ENCODE data around the gene OSBPL1A. TPM values are rescaled to one million over a fixed set of nuclear protein-coding genes. Genes with fewer than 3 reads are reported as not detected.

The OSBPL1A gene
- total RNA-seq, 1 experiment from 2014 or later: 53.1 TPM

GRCh38 chr18:24170360-24170759, 227.3 kb downstream of the OSBPL1A start:
- ATAC-seq: no peak
- peak overlapping the region; percentile 26; the same call in 1 of the 2 replicates for H3K27ac Mint-ChIP-seq
- no peaks in the 10 kb centered on the region for H3K27me3 Mint-ChIP-seq (ENCODE audit: low read depth)
- no peak for DNase-seq (ENCODE audit: low spot score)
- H3K4me1 Mint-ChIP-seq: no peaks in the 10 kb centered on the region
- ChIA-PET POLR2A (no interaction called here), CTCF (no interaction called here)
- H3K36me3 Mint-ChIP-seq: peaks cover 22% of the 10 kb centered on the region
- H3K4me3 Mint-ChIP-seq: no peak overlapping the region
- no peak for TF ChIP-seq IRF2 (CRISPR knock-in tag; IDR thresholded peaks at IDR 0.05; ENCODE audit: borderline replicate concordance, low read depth)
- no peak for TF ChIP-seq NFYB (CRISPR knock-in tag; conservative IDR thresholded peaks at IDR 0.05; ENCODE audit: low read depth)
- TF ChIP-seq ETV6 (CRISPR knock-in tag; IDR thresholded peaks at IDR 0.05): no peak
- TF ChIP-seq HMGXB4 (CRISPR knock-in tag; IDR thresholded peaks at IDR 0.05): no peak
- TF ChIP-seq JUN (CRISPR knock-in tag; IDR thresholded peaks at IDR 0.05): no peak
- no peak for TF ChIP-seq TEAD4 (CRISPR knock-in tag; IDR thresholded peaks at IDR 0.05)
- no peak for TF ChIP-seq USF2 (CRISPR knock-in tag; IDR thresholded peaks at IDR 0.05)
- no peak for TF ChIP-seq ERG (CRISPR knock-in tag; IDR thresholded peaks at IDR 0.05)
- no peak for TF ChIP-seq NR3C1 (CRISPR knock-in tag; conservative IDR thresholded peaks at IDR 0.05; ENCODE audit: low read depth)
- no peak for TF ChIP-seq FOXK1 (CRISPR knock-in tag; IDR thresholded peaks at IDR 0.05)
- no peak for TF ChIP-seq NFE2L1 (CRISPR knock-in tag; IDR thresholded peaks at IDR 0.05)
- TF ChIP-seq ATF2 (CRISPR knock-in tag; IDR thresholded peaks at IDR 0.05; ENCODE audit: borderline replicate concordance, low read depth): no peak
- TF ChIP-seq MXD4 (CRISPR knock-in tag; IDR thresholded peaks at IDR 0.05; ENCODE audit: borderline replicate concordance): no peak
- no peak for TF ChIP-seq MAX (CRISPR knock-in tag; IDR thresholded peaks at IDR 0.05)
- no peak for TF ChIP-seq SMAD4 (CRISPR knock-in tag; IDR thresholded peaks at IDR 0.05)
- no peak for TF ChIP-seq FOXP1 (CRISPR knock-in tag; IDR thresholded peaks at IDR 0.05; ENCODE audit: borderline replicate concordance)
- H3K9me3 Mint-ChIP-seq: no peaks in the 10 kb centered on the region

GRCh38 chr18:24168496-24168895, 229.1 kb downstream of the OSBPL1A start:
- no peaks in the 10 kb centered on the region for H3K9me3 Mint-ChIP-seq
- no peak for TF ChIP-seq ESRRA (CRISPR knock-in tag; IDR thresholded peaks at IDR 0.05; ENCODE audit: borderline replicate concordance)
- TF ChIP-seq SMAD3 (CRISPR knock-in tag; IDR thresholded peaks at IDR 0.05; ENCODE audit: borderline replicate concordance): no peak
- no peak for TF ChIP-seq CREM (CRISPR knock-in tag; IDR thresholded peaks at IDR 0.05)
- TF ChIP-seq RORB (CRISPR knock-in tag; IDR thresholded peaks at IDR 0.05): no peak
- TF ChIP-seq ZSCAN18 (CRISPR knock-in tag; IDR thresholded peaks at IDR 0.05): no peak
- no peak for TF ChIP-seq ATF1 (CRISPR knock-in tag; IDR thresholded peaks at IDR 0.05)
- TF ChIP-seq SMAD4 (CRISPR knock-in tag; IDR thresholded peaks at IDR 0.05): no peak
- TF ChIP-seq JUN (CRISPR knock-in tag; IDR thresholded peaks at IDR 0.05): no peak
- no peak for TF ChIP-seq E2F5 (CRISPR knock-in tag; IDR thresholded peaks at IDR 0.05)
- TF ChIP-seq ZNF281 (CRISPR knock-in tag; IDR thresholded peaks at IDR 0.05): no peak
- TF ChIP-seq EMX1 (CRISPR knock-in tag; IDR thresholded peaks at IDR 0.05): no peak
- H3K27ac Mint-ChIP-seq: no peak overlapping the region
- no peaks in the 10 kb centered on the region for H3K4me1 Mint-ChIP-seq
- no peaks in the 10 kb centered on the region for H3K27me3 Mint-ChIP-seq (ENCODE audit: low read depth)
- CTCF ChIA-PET: interaction anchor here (1.3 to 2.5 kb wide), 2 partner anchors 8 to 321 kb away, joined by 3 to 12 read pairs; no protein-coding TSS in a partner anchor
- peaks cover 30% of the 10 kb centered on the region for H3K36me3 Mint-ChIP-seq
- no peak overlapping the region for H3K4me3 Mint-ChIP-seq
- ATAC-seq (no peak), DNase-seq (ENCODE audit: low spot score) (no peak)
- POLR2A ChIA-PET: interaction anchor here (0.7 kb wide), 1 partner anchor 280 kb away, joined by 3 read pairs; no protein-coding TSS in a partner anchor

Measured in WTC11 (cell line).